HG03565 (cell line): ENCODE measurements around the gene RNH1.
"Not testable (repeated sequence)": the region's sequence is repeated elsewhere in the genome, so short reads cannot be mapped to it uniquely, and the experiment has no call there.

Experiments
- ATAC-seq: cut with Tn5 transposase; IDR thresholded peaks from one replicate; pipeline ENCODE4 v1.9.1; 2021; ENCODE audit warnings: mild to moderate bottlenecking, moderate library complexity; ENCODE audit not compliant: unreplicated experiment

The RNH1 gene

DNA sequence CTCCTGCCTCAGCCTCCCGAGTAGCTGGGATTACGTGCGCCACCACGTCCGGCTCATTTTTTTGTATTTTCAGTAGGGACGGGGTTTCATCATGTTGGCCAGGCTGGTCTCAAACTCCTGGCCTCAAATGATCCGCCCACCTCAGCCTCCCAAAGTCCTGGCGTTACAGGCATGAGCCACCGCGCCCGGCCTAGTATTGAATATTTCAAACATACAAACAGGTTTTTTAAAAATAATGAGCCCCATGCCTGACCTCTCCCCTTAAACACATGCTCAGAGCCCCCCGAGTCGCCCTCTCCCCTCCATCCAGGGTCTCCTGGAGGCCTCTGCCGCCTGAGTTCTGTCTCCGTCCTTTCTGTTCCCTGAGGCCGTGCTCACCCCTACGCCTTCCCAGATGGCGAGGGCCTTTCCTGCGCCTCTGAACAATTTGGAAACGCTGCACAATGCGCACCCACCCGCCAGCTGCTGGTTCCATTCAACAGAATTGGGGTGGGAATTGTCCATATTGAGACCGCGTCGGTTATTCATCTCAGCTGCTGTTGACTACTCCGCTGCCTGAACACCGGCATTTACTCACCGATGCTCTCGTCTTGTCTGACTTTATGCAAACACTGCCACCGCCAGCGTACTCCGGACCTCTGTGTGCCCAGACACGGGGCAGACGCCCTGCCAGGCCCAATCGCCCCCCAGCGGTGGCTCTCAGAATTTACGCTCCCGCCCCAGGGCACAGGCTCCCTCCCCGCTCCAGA lies 13.6 kb upstream of the RNH1 start:
- ATAC-seq = no peak

DNA sequence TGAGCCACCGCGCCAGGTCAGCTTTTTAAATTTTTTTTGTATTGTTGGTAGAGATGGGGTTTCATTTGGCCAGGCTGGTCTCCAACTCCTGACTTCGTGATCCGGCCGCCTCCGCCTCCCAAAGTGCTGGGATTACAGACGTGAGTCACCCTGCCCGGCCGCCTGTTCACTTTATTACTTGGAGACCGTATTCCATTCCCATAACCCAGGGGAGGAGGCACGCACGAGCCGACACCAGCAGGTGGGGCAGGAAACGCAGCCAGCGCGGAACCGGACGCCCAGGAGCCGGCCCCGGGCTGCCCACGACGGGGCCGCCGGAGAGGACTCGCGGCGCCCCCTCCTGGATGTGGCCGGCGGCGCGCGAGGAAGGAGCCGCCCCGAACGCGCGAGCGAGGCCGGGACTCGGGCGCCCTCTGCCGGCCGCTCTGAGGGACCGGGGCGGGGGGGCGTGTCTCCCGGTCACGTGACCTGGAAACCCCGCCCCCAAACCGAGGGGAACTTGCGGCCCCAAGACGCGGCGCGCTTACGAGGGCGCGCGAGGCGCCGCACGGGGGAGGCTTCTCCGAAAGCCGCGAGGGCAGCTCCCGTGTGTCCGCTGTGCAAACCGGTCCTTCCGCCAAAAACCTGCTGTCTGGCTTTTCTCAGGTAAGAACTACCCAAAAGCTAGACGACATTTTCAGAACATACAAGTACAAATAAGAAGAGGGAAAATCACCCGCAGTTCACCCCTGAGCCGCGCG lies 11.6 kb upstream of the RNH1 start:
- ATAC-seq = peak; percentile 70

DNA sequence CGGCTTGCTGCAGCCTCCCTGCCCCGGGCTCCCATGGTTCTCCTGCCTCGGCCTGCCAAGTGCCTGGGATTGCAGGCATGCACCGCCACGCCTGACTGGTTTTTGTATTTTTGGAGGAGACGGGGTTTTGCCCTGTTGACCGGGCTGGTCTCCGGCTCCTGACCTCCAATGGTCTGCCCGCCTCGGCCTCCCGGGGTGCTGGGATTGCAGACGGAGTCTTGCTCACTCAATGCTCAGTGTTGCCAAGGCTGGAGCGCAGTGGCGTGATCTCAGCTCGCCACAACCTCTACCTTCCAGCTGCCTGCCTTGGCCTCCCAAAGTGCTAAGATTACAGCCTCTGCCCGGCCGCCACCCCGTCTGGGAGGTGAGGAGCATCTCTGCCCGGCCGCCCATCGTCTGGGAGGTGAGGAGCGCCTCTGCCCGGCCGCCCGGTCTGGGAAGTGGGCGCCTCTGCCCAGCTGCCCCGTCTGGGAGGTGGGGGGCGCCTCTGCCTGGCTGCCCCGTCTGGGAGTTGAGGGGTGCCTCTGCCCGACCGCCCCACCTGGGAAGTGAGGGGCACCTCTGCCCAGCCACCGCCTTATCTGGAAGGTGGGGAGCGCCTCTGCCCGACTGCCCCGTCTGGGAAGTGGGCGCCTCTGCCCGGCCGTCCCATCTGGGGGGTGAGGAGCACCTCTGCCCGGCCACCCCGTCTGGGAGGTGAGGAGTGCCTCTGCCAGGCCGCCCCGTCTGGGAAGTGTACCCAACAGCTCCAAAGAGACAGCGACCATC lies 10.1 kb upstream of the RNH1 start:
- not testable (repeated sequence) for ATAC-seq

DNA sequence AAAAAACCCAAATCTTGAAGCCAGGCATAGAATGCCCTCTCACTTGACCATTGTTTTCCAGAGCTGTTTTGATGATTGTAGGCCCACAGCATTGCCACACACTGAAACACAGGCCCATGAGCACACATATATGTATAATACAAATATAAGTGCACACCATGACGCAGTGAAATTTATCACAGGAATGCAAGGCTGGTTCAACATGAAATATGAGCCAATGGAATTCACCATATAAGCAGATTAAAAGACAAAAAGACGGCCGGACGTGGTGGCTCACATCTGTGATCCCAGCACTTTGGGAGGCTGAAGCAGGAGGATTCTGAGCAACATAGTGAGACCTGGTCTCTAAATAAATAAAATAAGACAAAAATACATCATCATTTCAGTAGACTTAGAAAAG lies 9.4 kb upstream of the RNH1 start:
- ATAC-seq = no peak

DNA sequence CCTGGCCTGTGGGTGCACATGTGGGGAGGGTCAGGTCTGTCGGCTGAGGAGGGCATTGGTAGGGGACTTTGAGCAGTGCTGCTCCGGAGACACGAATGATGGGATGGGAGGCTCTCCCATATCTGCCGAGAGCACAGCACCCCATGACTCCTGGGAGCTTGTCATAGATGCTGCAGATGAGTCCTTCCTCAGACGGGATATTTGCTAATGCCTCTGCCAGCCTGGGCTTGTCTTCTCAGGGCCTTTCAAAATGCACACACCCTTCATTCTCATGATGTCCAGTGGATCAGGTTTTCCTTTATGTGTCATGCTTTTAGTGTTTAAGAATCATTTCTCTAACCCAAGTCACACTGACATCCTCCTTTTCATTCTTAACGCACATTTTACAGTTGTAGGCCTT lies 8.1 kb upstream of the RNH1 start:
- ATAC-seq = no peak

DNA sequence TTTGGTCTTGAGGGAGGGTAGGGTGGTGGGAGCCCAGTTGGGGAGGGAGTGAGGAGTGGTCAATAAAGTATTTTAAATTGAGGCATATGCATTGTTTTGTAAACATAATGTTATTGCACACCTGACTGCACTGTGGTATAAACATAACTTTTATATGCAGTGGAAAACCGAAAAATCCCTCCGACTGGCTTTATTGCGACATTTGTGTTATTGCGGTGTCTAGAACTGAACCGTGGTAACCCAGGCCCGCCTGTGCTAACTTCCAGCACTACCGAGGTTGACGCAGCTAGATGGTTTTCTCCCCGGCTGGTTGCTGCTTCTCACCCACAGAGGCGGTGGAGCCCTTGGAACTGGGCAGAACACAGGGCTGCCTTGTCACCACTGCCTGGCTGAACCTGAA lies 7.6 kb upstream of the RNH1 start:
- ATAC-seq = no peak

DNA sequence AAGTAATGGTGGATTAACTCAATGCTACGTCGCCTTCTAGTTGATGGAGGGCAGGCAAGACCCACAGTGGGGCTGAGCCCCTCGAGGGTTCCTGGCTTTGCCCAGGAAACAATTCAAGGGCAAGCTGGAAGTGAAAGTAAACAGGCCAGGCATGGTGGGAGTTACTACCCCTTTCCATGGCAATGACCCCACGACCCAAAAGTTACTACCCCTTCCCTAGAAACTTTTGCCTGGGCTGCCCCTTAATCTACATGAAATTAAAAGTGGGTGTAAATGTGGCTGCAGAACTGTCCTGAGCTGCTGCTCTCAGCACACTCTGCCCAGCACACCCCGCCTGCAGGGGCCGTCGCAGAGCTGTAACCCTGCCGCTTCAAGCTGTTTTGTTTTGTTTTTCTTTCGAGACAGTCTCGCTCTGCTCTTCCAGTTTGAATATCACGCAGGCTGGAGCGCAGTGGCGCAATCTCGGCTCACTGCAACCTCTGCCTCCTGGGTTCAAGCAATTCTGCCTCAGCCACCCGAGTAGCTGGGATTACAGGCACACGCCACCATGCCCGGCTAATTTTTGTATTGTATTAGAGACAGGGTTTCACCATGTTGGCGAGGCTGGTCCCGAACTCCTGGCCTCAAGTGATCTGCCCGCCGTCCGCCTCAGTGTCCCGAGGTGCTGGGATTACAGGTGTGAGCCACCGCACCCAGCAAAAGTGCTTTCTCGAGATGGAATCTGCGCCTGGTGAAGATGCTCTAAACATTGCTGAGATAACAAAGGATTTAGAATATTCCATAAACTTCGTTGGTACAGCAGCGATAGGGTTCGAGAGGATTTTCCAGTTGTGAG lies 5.9 kb upstream of the RNH1 start:
- ATAC-seq = no peak

DNA sequence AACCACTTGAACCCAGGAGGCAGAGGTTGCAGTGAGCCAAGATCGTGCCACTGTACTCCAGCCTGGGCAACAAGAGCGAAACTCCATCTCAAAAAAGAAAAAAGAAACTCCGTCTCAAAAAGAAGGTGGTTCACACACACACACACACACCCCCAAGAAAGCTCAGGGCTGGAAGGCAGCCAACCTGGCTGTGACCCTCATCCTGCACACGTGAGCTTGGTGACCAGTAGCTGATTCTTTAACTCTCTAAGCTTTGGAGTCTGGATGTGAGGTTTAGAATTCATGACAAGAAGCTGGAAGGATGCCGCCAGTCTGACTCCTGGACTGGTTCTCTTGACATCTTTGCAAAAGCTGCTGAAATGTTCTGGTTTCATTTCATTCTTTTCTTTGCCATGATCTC lies 1.9 kb upstream of the RNH1 start:
- ATAC-seq = no peak

DNA sequence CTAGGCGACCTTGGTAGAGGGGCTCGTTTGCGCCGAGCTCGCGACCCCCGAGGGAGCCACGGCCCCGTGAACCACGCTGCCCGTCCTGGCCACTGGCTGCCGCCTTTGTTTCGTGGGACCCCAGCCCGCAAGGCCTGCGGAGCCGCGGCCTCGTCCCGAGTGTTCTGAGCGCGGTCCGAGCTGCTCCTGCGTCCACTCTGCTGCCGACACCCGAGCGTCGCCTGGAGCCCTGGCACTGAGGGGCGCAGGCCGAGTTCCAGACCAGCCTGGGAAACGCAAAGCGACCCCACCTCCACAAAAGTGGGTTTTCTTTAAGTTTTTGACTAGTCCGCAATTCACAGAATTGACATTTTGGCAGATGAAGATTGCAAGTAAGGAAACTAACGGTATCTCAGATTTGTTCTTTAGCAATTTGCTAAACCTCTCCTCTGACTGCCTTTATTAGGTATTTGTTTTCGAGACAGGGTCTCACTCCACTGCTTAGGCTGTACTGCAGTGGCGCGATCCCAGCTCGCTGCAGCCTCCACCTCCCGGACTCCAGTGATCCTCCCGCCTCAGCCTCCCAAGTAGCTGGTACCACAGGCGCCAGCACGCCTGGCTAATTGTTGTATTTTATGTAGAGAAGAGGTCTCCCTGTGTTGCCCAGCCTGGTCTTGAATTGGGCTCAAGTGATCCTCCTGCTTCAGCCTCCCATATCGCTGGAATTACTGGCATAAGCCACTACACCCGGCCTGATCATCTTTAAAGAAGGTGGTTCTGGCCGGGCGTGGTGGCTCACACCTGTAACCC lies 879 bp upstream of the RNH1 start:
- no peak for ATAC-seq

DNA sequence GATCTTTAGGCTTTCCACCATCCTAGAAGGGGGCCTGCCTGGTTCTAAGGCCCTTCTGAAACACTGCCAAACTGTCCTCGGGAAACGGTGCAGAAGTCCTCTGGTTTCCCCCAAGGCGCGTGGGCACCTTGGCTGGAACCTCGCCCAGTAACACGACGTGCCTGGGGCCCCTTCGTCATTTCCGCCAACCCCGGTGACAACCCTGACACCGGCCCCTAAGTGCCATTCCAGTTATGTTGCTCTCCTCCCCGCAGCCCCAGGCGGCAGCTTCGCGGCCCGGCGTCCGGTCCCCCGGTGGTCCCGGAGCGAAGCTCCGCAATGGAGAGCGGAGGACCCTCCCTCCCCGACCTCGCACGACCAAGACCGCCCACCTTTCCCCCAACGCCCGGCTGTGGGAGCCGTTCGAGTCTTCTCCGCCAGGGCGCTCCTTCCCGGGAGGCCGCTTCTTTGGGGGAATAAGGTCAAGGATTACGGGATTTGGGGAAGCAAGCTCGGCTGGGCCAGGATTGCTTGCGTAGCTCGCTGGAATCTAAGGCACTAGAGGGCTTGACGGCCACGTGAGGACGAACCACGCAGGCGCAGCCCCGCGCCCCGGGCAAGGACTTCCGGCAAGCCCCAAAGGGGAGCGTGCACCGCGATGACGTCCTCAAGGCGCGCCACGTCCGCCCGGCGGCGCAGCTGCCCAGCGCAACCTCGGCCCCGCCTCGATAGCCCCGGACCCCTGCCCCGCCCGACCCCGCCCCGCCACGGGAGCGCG lies 626 bp downstream of the RNH1 start:
- peak; percentile 44 for ATAC-seq

DNA sequence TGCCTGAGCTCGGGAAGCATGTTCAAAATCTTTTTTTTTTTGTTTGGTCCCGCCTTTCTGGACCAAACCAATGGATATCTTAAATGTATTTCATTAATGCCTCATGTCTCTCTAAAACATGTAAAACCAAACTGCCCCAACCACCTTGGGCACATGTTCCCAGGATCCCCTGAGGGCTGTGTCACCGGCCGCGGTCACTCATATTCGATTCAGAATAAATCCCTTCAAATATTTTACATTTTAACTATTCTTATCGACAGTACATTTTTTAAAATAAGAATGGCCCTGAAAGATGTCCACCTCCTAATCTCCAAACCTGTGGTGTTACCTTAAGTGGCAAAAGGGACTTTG lies 2.1 kb downstream of the RNH1 start:
- ATAC-seq = no peak

DNA sequence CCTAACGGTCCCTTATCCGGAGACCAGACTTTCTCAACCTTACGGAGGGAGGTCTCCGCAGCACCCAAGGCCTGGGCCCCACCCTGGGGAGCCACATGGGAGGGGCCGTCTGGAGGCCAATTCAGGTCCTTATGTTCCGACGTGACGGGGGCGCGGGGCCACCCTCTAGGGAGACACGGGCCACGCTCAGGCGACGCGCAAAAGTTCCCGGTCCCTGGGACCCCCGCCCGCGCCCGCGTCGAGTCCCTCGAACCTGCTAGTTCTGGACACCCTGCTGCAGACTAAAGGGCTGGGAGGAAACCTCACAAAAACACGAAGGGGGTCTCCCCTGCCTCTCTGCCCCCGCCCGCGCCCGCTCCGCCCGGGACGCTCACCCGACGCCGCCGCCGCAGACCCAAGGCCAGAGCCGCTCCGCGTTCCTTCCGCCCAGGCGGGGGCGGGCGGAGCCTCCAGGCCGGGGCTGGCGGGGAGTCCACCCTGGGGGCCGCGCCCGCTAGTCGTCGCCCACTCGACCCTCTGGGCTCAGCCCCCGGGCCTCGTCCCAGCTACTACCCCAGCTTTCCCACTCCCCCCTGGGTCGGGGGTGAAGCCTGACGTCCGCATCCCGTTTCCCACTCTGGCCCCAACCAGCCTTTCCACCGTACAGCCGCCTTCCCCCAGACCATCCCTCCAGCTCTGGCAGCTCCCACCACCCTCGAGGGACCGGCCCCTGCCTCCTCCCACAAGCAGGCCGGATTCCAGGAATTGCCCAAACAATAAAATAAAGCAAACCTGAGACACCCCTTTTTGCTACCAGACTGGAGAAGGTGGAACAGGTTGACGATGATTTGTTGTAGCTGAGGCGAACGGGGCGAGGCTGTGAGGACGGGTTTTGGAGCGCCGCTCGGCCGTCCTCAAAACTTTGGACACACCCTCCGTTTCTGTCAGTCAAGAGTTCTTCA lies 2.7 kb downstream of the RNH1 start:
- no peak for ATAC-seq

DNA sequence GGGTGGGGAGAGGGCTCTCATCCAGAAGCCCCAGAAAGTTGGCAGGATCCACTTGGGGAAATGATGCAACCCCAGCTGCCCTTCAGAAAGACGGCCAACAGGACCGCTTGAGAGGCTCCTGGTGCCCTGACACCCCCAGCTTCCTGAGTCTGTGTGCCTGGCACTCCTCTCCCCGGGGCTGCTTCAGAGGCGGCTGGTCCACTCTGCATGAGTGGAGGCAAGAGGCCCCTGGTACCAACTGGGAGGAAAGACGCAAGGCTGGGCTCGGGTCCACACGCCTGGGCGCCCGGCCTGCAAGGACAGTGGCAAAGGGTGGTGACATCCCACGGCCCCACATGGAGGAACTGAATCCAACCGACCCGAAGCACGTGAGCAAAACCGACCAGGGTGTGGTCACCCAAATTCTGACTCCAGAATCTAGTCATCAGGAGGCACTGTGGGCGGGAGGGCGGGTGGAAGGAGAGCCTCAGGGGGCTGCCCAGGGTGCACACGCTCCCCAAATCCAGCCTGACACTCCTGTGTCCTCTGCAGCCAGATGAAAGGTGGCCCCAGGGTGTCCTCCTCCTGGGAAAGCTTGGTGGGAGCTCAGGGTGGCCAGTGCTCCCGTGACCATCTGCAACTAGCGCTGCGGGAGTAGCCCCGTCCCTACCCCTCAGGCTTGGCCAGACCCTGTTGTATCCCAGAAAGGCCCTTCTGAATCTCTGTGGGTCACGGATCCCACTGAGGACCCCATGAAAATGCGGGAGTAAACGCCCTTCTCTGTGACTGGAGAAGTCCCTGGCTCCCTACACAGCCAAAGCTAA lies 3.7 kb downstream of the RNH1 start:
- no peak for ATAC-seq

DNA sequence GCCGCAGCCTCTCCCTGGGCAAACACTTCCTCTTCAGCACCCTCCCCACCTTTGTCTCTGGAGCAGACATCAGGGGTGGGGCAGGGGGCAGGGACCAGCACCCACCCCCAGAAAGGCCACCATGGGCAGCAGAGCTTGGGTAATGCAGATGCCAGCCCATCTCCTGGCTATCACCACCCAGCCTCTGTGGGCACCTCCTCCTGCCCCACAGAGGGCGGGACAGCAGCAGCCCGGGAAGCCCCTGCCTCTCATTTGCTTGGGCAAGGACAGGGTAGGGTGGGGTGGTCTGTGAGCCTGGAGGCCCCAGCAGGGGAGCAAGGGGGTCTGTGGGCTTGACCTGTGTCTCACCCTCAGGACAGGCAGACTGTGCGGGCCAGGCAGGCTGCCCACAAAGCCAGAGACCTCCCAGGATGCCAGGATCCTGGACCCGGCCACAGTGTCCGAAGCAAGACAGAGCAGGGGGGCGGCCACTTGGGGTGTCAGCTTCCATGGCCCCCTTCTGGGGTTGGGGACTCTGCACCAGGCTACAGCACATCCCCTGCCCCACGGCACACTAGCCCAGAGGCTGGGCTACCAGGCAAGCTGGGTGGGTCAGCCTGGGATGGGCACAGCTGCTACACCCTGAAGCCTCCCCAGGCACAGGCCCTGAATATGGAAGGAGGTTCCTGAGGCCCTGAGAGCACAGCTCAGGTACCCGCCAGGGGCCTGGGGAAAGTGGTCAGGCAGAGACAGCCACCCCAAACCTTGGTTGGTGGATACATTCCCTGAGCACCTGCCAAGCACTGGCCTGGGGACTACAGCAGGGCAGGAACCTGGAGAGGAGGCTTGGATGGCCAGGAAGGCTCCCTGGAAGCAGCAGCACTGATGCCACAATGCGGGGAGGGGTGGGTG lies 4.5 kb downstream of the RNH1 start:
- no peak for ATAC-seq

DNA sequence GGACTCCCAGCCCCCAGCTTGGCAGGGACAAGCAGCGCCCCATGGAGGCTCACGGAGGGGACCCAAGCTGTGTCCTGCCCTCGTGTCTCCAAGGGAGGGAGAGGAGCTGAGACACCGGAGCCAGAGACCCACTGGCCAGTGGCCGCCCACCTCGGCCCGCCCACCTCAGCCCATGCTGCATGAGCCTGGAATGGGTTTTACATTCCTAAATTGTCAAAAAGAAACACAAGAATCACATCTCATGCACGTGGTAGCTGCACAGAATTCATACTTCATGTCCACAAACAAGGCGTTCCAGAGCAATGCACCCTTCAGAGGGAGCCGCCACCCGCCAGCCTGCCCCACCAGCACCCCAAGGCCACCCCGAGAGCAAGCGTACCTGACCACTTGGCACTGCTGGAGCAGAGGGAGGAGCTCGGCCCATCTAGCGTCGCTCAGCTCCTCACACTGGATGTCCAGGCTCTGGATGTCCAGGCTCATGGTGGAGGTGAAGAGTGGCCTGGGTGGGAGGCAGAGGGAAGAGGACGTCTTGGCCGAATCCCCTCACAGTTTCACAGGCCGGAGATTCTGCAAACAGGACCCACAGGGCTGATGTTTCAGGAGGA lies 5.3 kb downstream of the RNH1 start:
- ATAC-seq = no peak

DNA sequence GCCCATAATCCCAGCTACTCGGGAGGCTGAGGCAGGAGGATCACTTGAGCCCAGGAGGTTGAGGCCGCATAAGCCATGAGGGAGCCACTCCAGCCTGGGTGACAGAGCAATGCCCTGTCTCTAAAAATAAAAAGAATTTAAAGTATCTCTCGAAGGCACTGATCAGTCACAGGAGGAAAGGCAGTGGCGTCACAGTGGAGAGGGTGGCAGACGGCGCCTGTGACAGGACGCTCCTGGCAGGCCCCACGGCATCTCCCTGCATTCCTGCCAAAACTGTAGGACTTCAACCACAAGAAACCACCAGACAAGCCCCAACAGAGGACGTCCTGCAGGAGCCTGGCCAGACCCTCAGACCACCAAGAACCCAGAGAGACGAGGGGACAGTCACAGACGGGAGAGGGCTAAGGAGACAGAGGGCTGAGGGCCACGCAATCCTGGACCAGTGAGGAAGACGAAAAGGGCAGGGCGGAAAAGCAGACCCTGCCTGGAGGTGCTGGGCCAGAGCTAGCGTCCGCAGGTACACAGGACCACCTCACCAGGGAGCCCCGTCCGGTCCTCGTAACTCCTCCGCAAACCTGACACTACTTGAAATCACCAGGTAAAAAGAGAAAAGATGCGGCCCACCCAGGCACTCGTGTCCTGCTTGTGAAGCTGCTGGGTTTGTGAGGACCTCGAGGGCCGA lies 5.9 kb downstream of the RNH1 start:
- no peak for ATAC-seq
